K562 (cell line): ENCODE data around the gene E2F1.

Experiments
- EZH2 ChIP-seq: IDR thresholded peaks from 2 replicates; pipeline ENCODE4 v1.6.1; 2012; ENCODE audit warnings: low read depth, mild to moderate bottlenecking, inconsistent platforms, low read length, borderline replicate concordance
- POLR2A ChIP-seq: fragments of 450-650 bp; conservative IDR thresholded peaks from 2 replicates; pipeline ENCODE4 v1.6.1; 2016
- RAD51 ChIP-seq: fragments of 450-650 bp; IDR thresholded peaks from 2 replicates; pipeline ENCODE4 v1.7.1; 2016; ENCODE audit warnings: low read depth, mild to moderate bottlenecking, borderline replicate concordance
- RBM22 ChIP-seq: fragments of 200-400 bp; formaldehyde crosslinking; IDR thresholded peaks from 2 replicates; pipeline ENCODE4 v1.6.1; 2018; ENCODE audit warnings: low read length, low read depth; ENCODE audit not compliant: poor library complexity, severe bottlenecking
- RFX1 ChIP-seq: fragments of 450-650 bp; IDR thresholded peaks from 2 replicates; pipeline ENCODE4 v1.6.1; 2016; ENCODE audit warnings: mild to moderate bottlenecking, moderate library complexity
- SETDB1 ChIP-seq: IDR thresholded peaks from one replicate; pipeline ENCODE4 v1.6.1; 2012; ENCODE audit warnings: low read length, control low read depth, inconsistent platforms
- TF ChIP-seq, protein P1 (sequence below): IDR thresholded peaks from 3 replicates; pipeline ENCODE4 v1.6.1; 2011; ENCODE audit warnings: borderline replicate concordance, mild to moderate bottlenecking; ENCODE audit not compliant: insufficient read length, insufficient read depth

- TF ChIP-seq RAD51, result peak; percentile 51; the same call in 1 of the 2 replicates
- no peak for TF ChIP-seq EZH2
- no peak for TF ChIP-seq RBM22
- no peak for TF ChIP-seq POLR2A
- TF ChIP-seq RFX1, result no peak
- TF ChIP-seq, protein P1, sequence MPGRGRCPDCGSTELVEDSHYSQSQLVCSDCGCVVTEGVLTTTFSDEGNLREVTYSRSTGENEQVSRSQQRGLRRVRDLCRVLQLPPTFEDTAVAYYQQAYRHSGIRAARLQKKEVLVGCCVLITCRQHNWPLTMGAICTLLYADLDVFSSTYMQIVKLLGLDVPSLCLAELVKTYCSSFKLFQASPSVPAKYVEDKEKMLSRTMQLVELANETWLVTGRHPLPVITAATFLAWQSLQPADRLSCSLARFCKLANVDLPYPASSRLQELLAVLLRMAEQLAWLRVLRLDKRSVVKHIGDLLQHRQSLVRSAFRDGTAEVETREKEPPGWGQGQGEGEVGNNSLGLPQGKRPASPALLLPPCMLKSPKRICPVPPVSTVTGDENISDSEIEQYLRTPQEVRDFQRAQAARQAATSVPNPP, result no peak
- no peak for TF ChIP-seq SETDB1
Measured at GRCh38 chr20:33686100-33686983, at the start of gene E2F1.
